ENCODE results near the gene SYNC. TPM values are rescaled to one million over a fixed set of nuclear protein-coding genes. Genes with fewer than 3 reads are reported as not detected.

Gene SYNC
- total and polyA plus RNA-seq, 2 experiments from 2014 or later = 6.8 to 9.0 TPM

DNA sequence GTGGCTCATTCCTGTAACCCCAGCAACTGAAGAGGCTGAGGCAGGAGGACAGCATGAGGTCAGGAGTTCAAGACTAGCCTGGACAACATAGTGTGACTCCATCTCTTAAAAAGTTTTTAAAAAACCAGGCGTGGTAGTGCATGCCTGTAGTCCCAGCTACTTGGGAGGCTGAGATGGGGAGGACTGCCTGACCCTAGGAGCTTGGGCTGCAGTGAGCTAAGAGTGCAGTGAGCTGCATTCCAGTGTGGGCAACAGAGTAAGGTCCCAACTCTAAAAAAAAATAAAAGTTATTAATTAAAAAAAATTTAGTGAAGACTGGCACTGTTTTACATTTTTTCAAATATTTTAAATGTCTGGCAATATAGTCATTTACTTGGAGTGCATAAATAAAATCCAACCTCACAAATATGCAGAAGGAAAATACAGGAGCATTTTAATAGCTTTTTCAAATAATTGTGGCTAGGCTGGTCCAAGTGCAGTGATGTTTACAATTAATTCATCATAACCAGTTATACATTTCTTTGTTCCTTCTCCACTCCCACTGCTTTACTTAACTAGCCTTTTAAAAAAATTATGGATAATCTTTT lies 63.0 kb downstream of the SYNC start:
- H3K4me1 ChIP-seq (ENCODE audit: insufficient read depth) = no peaks in the 10 kb centered on the region
- H3K27ac ChIP-seq = no peak overlapping the region
- no peak for TF ChIP-seq EZH2phosphoT487 (IDR thresholded peaks at IDR 0.05; ENCODE audit: low read depth, severe bottlenecking, unreplicated experiment)
- TF ChIP-seq, protein P1, sequence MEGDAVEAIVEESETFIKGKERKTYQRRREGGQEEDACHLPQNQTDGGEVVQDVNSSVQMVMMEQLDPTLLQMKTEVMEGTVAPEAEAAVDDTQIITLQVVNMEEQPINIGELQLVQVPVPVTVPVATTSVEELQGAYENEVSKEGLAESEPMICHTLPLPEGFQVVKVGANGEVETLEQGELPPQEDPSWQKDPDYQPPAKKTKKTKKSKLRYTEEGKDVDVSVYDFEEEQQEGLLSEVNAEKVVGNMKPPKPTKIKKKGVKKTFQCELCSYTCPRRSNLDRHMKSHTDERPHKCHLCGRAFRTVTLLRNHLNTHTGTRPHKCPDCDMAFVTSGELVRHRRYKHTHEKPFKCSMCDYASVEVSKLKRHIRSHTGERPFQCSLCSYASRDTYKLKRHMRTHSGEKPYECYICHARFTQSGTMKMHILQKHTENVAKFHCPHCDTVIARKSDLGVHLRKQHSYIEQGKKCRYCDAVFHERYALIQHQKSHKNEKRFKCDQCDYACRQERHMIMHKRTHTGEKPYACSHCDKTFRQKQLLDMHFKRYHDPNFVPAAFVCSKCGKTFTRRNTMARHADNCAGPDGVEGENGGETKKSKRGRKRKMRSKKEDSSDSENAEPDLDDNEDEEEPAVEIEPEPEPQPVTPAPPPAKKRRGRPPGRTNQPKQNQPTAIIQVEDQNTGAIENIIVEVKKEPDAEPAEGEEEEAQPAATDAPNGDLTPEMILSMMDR (IDR thresholded peaks at IDR 0.05; ENCODE audit: poor library complexity) = no peak
- TF ChIP-seq EZH2 (IDR thresholded peaks at IDR 0.05; ENCODE audit: borderline replicate concordance) = no peak
- no peak overlapping the region for H3K4me2 ChIP-seq
- no peaks in the 10 kb centered on the region for H3K9me3 ChIP-seq (ENCODE audit: low read depth)
- peaks cover 5% of the 10 kb centered on the region for H4K20me1 ChIP-seq (ENCODE audit: insufficient read depth, poor library complexity, severe bottlenecking)
- H3K79me2 ChIP-seq = peaks cover 78% of the 10 kb centered on the region
- no peaks in the 10 kb centered on the region for H3K9me2 ChIP-seq (replicated peaks; ENCODE audit: insufficient read depth)
- H2AFZ ChIP-seq = no peak overlapping the region
- no peak overlapping the region for H3K4me3 ChIP-seq
- WGBS (ENCODE audit: low lambda C conversion rate, missing lambda C conversion rate) = 93% methylated on average over 1 of the region's 1 CpG
- no peaks in the 10 kb centered on the region for H3K36me3 ChIP-seq (replicated peaks; ENCODE audit: insufficient read depth, low read depth)
- H3K27me3 ChIP-seq = no peaks in the 10 kb centered on the region
- DNase-seq (ENCODE audit: low spot score) = no peak

DNA sequence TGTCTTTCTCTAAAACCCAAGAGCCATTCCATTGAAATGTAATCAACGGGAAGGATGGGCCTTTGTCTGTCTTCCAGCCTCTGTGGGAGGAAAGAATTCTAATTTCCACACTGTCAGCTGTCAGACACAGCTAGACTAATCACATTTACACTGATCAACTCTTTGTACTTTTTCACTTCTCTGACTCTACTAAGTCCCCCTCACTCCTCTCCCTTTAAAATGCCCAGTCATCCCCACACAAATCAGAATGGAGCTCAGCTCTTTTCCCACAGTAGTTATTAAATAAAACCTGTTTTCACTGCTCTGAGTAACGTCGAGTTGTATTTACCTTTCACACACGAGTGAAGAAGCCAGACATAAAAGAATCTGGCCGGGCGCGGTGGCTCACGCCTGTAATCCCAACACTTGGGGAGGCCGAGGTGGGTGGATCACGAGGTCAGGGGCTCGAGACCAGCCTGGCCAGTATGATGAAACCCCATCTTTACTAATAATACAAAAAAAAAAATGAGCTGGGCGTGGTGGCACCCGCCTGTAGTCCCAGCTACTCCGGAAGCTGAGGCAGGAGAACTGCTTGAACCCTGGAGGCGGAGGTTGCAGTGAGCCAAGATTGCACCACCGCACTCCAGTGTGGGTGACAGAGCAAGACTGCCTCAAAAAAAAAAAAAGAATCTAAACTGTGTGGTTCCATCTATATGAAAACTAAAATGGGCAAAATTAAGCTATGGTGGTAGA lies 65.5 kb downstream of the SYNC start:
- Histone ChIP-seq H3K4me1 (ENCODE audit: insufficient read depth) (no peaks in the 10 kb centered on the region), H4K20me1 (ENCODE audit: insufficient read depth, poor library complexity, severe bottlenecking) (peaks cover 5% of the 10 kb centered on the region), H3K27me3 (no peaks in the 10 kb centered on the region), H3K36me3 (replicated peaks; ENCODE audit: insufficient read depth, low read depth) (no peaks in the 10 kb centered on the region), H3K4me3 (no peak overlapping the region), H3K9me3 (ENCODE audit: low read depth) (no peaks in the 10 kb centered on the region), H3K27ac (no peak overlapping the region), H2AFZ (no peak overlapping the region), H3K4me2 (no peak overlapping the region), H3K9me2 (replicated peaks; ENCODE audit: insufficient read depth) (no peaks in the 10 kb centered on the region), H3K79me2 (peaks cover 64% of the 10 kb centered on the region)
- DNase-seq (ENCODE audit: low spot score) = no peak
- WGBS (ENCODE audit: low lambda C conversion rate, missing lambda C conversion rate) = 78% methylated on average over 16 of the region's 16 CpGs
- no peak for TF ChIP-seq EZH2 (IDR thresholded peaks at IDR 0.05; ENCODE audit: borderline replicate concordance)
- TF ChIP-seq, protein P1 (IDR thresholded peaks at IDR 0.05; ENCODE audit: poor library complexity) = no peak
- TF ChIP-seq EZH2phosphoT487 (IDR thresholded peaks at IDR 0.05; ENCODE audit: low read depth, severe bottlenecking, unreplicated experiment) = no peak

GRCh38 chr1:32635508-32636277 lies 66.9 kb downstream of the SYNC start:
- no peaks in the 10 kb centered on the region for H3K9me2 ChIP-seq (replicated peaks; ENCODE audit: insufficient read depth)
- no peak overlapping the region for H2AFZ ChIP-seq
- H3K4me3 ChIP-seq = no peak overlapping the region
- H3K4me2 ChIP-seq = no peak overlapping the region
- H3K4me1 ChIP-seq (ENCODE audit: insufficient read depth) = no peaks in the 10 kb centered on the region
- WGBS (ENCODE audit: low lambda C conversion rate, missing lambda C conversion rate) = 81% methylated on average over 8 of the region's 8 CpGs
- H3K79me2 ChIP-seq = peaks cover 63% of the 10 kb centered on the region
- TF ChIP-seq EZH2phosphoT487 (IDR thresholded peaks at IDR 0.05; ENCODE audit: low read depth, severe bottlenecking, unreplicated experiment) (no peak), EZH2 (IDR thresholded peaks at IDR 0.05; ENCODE audit: borderline replicate concordance) (no peak)
- TF ChIP-seq, protein P1 (IDR thresholded peaks at IDR 0.05; ENCODE audit: poor library complexity) = no peak
- H3K27ac ChIP-seq = no peak overlapping the region
- no peaks in the 10 kb centered on the region for H3K9me3 ChIP-seq (ENCODE audit: low read depth)
- no peaks in the 10 kb centered on the region for H3K36me3 ChIP-seq (replicated peaks; ENCODE audit: insufficient read depth, low read depth)
- peaks cover 5% of the 10 kb centered on the region for H4K20me1 ChIP-seq (ENCODE audit: insufficient read depth, poor library complexity, severe bottlenecking)
- DNase-seq (ENCODE audit: low spot score) = no peak
- no peaks in the 10 kb centered on the region for H3K27me3 ChIP-seq
